ENCODE measurements around the gene FAF1.

DNA sequence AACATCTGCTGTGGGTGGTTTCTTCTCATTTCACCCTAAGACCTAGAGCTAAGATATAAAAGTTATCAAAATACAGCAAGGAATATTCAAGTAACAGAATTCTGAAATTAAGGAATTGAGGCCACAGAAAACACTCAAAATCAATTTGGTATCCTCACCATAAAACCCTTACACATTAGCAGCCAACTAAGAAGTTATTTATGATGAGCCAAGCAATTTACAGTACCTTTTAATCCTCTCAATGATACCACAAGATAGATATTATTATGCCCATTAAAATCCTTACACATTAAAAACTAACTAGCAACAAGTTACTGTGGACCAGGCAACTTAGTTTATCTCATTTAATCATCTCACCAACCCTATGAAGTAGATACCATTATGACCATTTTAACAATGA is 81.6 kb downstream of the FAF1 start:
- TF ChIP-seq, protein P1, sequence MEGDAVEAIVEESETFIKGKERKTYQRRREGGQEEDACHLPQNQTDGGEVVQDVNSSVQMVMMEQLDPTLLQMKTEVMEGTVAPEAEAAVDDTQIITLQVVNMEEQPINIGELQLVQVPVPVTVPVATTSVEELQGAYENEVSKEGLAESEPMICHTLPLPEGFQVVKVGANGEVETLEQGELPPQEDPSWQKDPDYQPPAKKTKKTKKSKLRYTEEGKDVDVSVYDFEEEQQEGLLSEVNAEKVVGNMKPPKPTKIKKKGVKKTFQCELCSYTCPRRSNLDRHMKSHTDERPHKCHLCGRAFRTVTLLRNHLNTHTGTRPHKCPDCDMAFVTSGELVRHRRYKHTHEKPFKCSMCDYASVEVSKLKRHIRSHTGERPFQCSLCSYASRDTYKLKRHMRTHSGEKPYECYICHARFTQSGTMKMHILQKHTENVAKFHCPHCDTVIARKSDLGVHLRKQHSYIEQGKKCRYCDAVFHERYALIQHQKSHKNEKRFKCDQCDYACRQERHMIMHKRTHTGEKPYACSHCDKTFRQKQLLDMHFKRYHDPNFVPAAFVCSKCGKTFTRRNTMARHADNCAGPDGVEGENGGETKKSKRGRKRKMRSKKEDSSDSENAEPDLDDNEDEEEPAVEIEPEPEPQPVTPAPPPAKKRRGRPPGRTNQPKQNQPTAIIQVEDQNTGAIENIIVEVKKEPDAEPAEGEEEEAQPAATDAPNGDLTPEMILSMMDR (IDR thresholded peaks at IDR 0.05) = no peak
- no peak for TF ChIP-seq POLR2AphosphoS5 (IDR thresholded peaks at IDR 0.05)
- no peak for TF ChIP-seq POLR2A (IDR thresholded peaks at IDR 0.05)
- TF ChIP-seq EP300 (IDR thresholded peaks at IDR 0.05) = no peak
